ENCODE measurements around the gene BLOC1S5.

Gene BLOC1S5

GRCh38 chr6:8105791-8106190, 41.6 kb upstream of the BLOC1S5 start:
- TF ChIP-seq CTCF (IDR thresholded peaks at IDR 0.05; ENCODE audit: extremely low read depth, insufficient read depth, missing control alignments): no peak
- in situ Hi-C loops (cut with MboI; ENCODE audit: low pct_unique_long_range_greater_than_20kb, low sequenced_read_pairs, unreplicated experiment): no loop called here
- DNase-seq (ENCODE audit: low spot score): no peak

GRCh38 chr6:8103726-8104125, 39.5 kb upstream of the BLOC1S5 start:
- TF ChIP-seq CTCF (IDR thresholded peaks at IDR 0.05; ENCODE audit: extremely low read depth, insufficient read depth, missing control alignments): no peak
- DNase-seq (ENCODE audit: low spot score): no peak
- in situ Hi-C loops (cut with MboI; ENCODE audit: low pct_unique_long_range_greater_than_20kb, low sequenced_read_pairs, unreplicated experiment): no loop called here

- TF ChIP-seq CTCF (IDR thresholded peaks at IDR 0.05; ENCODE audit: extremely low read depth, insufficient read depth, missing control alignments): no peak
- in situ Hi-C loops (cut with MboI; ENCODE audit: low pct_unique_long_range_greater_than_20kb, low sequenced_read_pairs, unreplicated experiment): no loop called here
- DNase-seq (ENCODE audit: low spot score): peak; percentile 96
Measured at GRCh38 chr6:8102122-8102958, 38.2 kb upstream of the BLOC1S5 start, which contains the start of gene EEF1E1. Gene EEF1E1 (minus strand): TSS chr6:8102548. CDS start chr6:8102521, 27 bp downstream.

- in situ Hi-C loops (cut with MboI; ENCODE audit: low pct_unique_long_range_greater_than_20kb, low sequenced_read_pairs, unreplicated experiment): no loop called here
- TF ChIP-seq CTCF (IDR thresholded peaks at IDR 0.05; ENCODE audit: extremely low read depth, insufficient read depth, missing control alignments): no peak
- no peak for DNase-seq (ENCODE audit: low spot score)
Measured at GRCh38 chr6:8100159-8100854, 36.1 kb upstream of the BLOC1S5 start.

GRCh38 chr6:8090650-8091049, 26.5 kb upstream of the BLOC1S5 start:
- DNase-seq (ENCODE audit: low spot score): no peak
- no peak for TF ChIP-seq CTCF (IDR thresholded peaks at IDR 0.05; ENCODE audit: extremely low read depth, insufficient read depth, missing control alignments)
- in situ Hi-C loops (cut with MboI; ENCODE audit: low pct_unique_long_range_greater_than_20kb, low sequenced_read_pairs, unreplicated experiment): no loop called here

GRCh38 chr6:8088886-8089285, 24.7 kb upstream of the BLOC1S5 start:
- no peak for TF ChIP-seq CTCF (IDR thresholded peaks at IDR 0.05; ENCODE audit: extremely low read depth, insufficient read depth, missing control alignments)
- in situ Hi-C loops (cut with MboI; ENCODE audit: low pct_unique_long_range_greater_than_20kb, low sequenced_read_pairs, unreplicated experiment): no loop called here
- DNase-seq (ENCODE audit: low spot score): no peak
